Trophoblast cell (in vitro differentiated cells and primary cell): ENCODE measurements around the gene HAUS8.

Source experiments
- DNase-seq, 2 donors: peaks; one replicate each; pipeline ENCODE4 v3.0.0-alpha.2; 2016
- H2AFZ ChIP-seq: 2 replicates; pipeline ENCODE4 v1.6.1; 2013; ENCODE audit warnings: low read length, moderate library complexity, mild to moderate bottlenecking; ENCODE audit not compliant: insufficient read depth, poor library complexity
- H2AK5ac ChIP-seq: 2 replicates; pipeline ENCODE4 v1.6.1; 2013; ENCODE audit warnings: mild to moderate bottlenecking, low read length
- H2BK120ac ChIP-seq: 2 replicates; pipeline ENCODE4 v1.6.1; 2013; ENCODE audit warnings: low read length, mild to moderate bottlenecking, moderate library complexity; ENCODE audit not compliant: insufficient read depth, poor library complexity
- H2BK12ac ChIP-seq: 2 replicates; pipeline ENCODE4 v1.6.1; 2013; ENCODE audit warnings: mild to moderate bottlenecking, low read length, moderate library complexity
- H2BK5ac ChIP-seq: 2 replicates; pipeline ENCODE4 v1.6.1; 2013; ENCODE audit warnings: low read length, low read depth, moderate library complexity, mild to moderate bottlenecking; ENCODE audit not compliant: poor library complexity
- H3K14ac ChIP-seq: 2 replicates; pipeline ENCODE4 v1.6.1; 2013; ENCODE audit warnings: mild to moderate bottlenecking, low read length
- H3K18ac ChIP-seq: 2 replicates; pipeline ENCODE4 v1.6.1; 2013; ENCODE audit warnings: mild to moderate bottlenecking, low read length
- H3K23ac ChIP-seq: 2 replicates; pipeline ENCODE4 v1.6.1; 2013; ENCODE audit warnings: low read length
- H3K27ac ChIP-seq: 2 replicates; pipeline ENCODE4 v1.5.1; 2013; ENCODE audit warnings: low read depth, mild to moderate bottlenecking, inconsistent platforms, low read length, moderate library complexity
- H3K27me3 ChIP-seq: 2 replicates; pipeline ENCODE4 v1.6.1; 2013; ENCODE audit warnings: inconsistent platforms, mild to moderate bottlenecking, low read length, moderate library complexity; ENCODE audit not compliant: insufficient read depth
- H3K36me3 ChIP-seq, 2 experiments: 1 replicate in 1 of 2; 2 replicates in 1 of 2; pipeline ENCODE4 v1.6.1; 2013; ENCODE audit warnings: low read length in 2 of 2, mild to moderate bottlenecking in 2 of 2, moderate library complexity in 1 of 2; ENCODE audit not compliant: insufficient read depth in 2 of 2, control insufficient read depth in 1 of 2
- H3K4ac ChIP-seq: 2 replicates; pipeline ENCODE4 v1.6.1; 2013; ENCODE audit warnings: low read depth, mild to moderate bottlenecking, low read length, moderate library complexity
- H3K4me1 ChIP-seq, 2 experiments: 1 replicate in 1 of 2; 2 replicates in 1 of 2; pipeline ENCODE4 v1.6.1; 2013; ENCODE audit warnings: low read length in 2 of 2, mild to moderate bottlenecking in 2 of 2, moderate library complexity in 1 of 2; ENCODE audit not compliant: insufficient read depth in 2 of 2, control insufficient read depth in 1 of 2
- H3K4me2 ChIP-seq: 2 replicates; pipeline ENCODE4 v1.6.1; 2013; ENCODE audit warnings: inconsistent platforms, mild to moderate bottlenecking, low read length, moderate library complexity
- H3K4me3 ChIP-seq: 2 replicates; pipeline ENCODE4 v1.5.1; 2013; ENCODE audit warnings: mild to moderate bottlenecking, low read depth, low read length, inconsistent platforms
- H3K79me1 ChIP-seq: one replicate; pipeline ENCODE4 v1.6.1; 2013; ENCODE audit warnings: low read length
- H3K79me2 ChIP-seq: 2 replicates; pipeline ENCODE4 v1.6.1; 2013; ENCODE audit warnings: low read length, mild to moderate bottlenecking; ENCODE audit not compliant: control insufficient read depth, insufficient read depth, poor library complexity
- H3K9ac ChIP-seq: 2 replicates; pipeline ENCODE4 v1.6.1; 2013; ENCODE audit warnings: mild to moderate bottlenecking, low read length
- H3K9me3 ChIP-seq: 2 replicates; pipeline ENCODE4 v1.6.1; 2013; ENCODE audit warnings: low read depth, mild to moderate bottlenecking, control low read depth, inconsistent platforms, low read length; ENCODE audit not compliant: insufficient read depth
- H4K12ac ChIP-seq: 2 replicates; pipeline ENCODE4 v1.6.1; 2013; ENCODE audit warnings: low read depth, mild to moderate bottlenecking, low read length, moderate library complexity
- H4K8ac ChIP-seq: 2 replicates; pipeline ENCODE4 v1.6.1; 2013; ENCODE audit warnings: low read depth, mild to moderate bottlenecking, low read length, moderate library complexity
- H4K91ac ChIP-seq: one replicate; pipeline ENCODE4 v1.6.1; 2013; ENCODE audit warnings: low read depth, mild to moderate bottlenecking, low read length, moderate library complexity
- WGBS: extraction: QIAGEN DNeasy Blood & Tissue Kit; methylation state at CpG from one replicate; pipeline ENCODE4 v1.1.7; 2013; ENCODE audit warnings: missing lambda C conversion rate; ENCODE audit not compliant: insufficient read length, insufficient coverage; ENCODE audit errors: extremely low coverage; 5-methylcytosine and 5-hydroxymethylcytosine counted together

Gene HAUS8

GRCh38 chr19:17080440-17080801, 5.2 kb upstream of the HAUS8 start:
- Histone ChIP-seq H3K9me3 (no peaks in the 10 kb centered on the region), H3K27ac (no peak overlapping the region)

GRCh38 chr19:17079710-17080439, 4.6 kb upstream of the HAUS8 start:
- no peak overlapping the region for H2BK120ac ChIP-seq
- peaks cover 15% of the 10 kb centered on the region for H3K79me1 ChIP-seq
- no peak overlapping the region for H4K91ac ChIP-seq
- peak overlapping the region; percentile 34 for H3K18ac ChIP-seq
- H3K4ac ChIP-seq: peak overlapping the region; percentile 81
- no peak overlapping the region for H2AFZ ChIP-seq
- no peaks in the 10 kb centered on the region for H3K27me3 ChIP-seq
- no CpG with 5 or more reads among the region's 28 CpGs for WGBS
- H3K9ac ChIP-seq: no peak overlapping the region
- H3K4me2 ChIP-seq: no peak overlapping the region
- H3K4me1 ChIP-seq: peaks cover 17 to 22% of the 10 kb centered on the region in 2 experiments
- no peak overlapping the region for H3K23ac ChIP-seq
- H2BK12ac ChIP-seq: no peak overlapping the region
- H3K9me3 ChIP-seq: no peaks in the 10 kb centered on the region
- H3K79me2 ChIP-seq: peaks cover 54% of the 10 kb centered on the region
- H3K4me3 ChIP-seq: no peak overlapping the region
- H2BK5ac ChIP-seq: no peak overlapping the region
- H4K12ac ChIP-seq: no peak overlapping the region
- H3K27ac ChIP-seq: no peak overlapping the region
- peaks cover 4 to 9% of the 10 kb centered on the region in 2 experiments for H3K36me3 ChIP-seq
- peak; percentile 85 to 88 for DNase-seq
- no peak overlapping the region for H2AK5ac ChIP-seq
- no peak overlapping the region for H4K8ac ChIP-seq
- H3K14ac ChIP-seq: peak overlapping the region; percentile 20

More at GRCh38 chr19:17080440-17080801, 5.2 kb upstream of the HAUS8 start:
- no peak overlapping the region for H4K91ac ChIP-seq
- no peak overlapping the region for H2BK5ac ChIP-seq
- no peak overlapping the region for H4K8ac ChIP-seq
- no peak overlapping the region for H2AK5ac ChIP-seq
- no peak overlapping the region for H3K9ac ChIP-seq
- WGBS: no CpG with 5 or more reads among the region's 4 CpGs
- no peak overlapping the region for H3K4me2 ChIP-seq
- no peak overlapping the region for H3K4me3 ChIP-seq
- peaks cover 4 to 9% of the 10 kb centered on the region in 2 experiments for H3K36me3 ChIP-seq
- peaks cover 12% of the 10 kb centered on the region for H3K79me1 ChIP-seq
- H2BK12ac ChIP-seq: no peak overlapping the region
- H4K12ac ChIP-seq: no peak overlapping the region
- DNase-seq: no peak
- peak overlapping the region; percentile 13 for H3K4ac ChIP-seq
- H3K4me1 ChIP-seq: peaks cover 17 to 22% of the 10 kb centered on the region in 2 experiments
- no peak overlapping the region for H2BK120ac ChIP-seq
- H3K18ac ChIP-seq: no peak overlapping the region
- H3K27me3 ChIP-seq: no peaks in the 10 kb centered on the region
- peaks cover 53% of the 10 kb centered on the region for H3K79me2 ChIP-seq
- H3K23ac ChIP-seq: no peak overlapping the region
- H2AFZ ChIP-seq: no peak overlapping the region
- no peak overlapping the region for H3K14ac ChIP-seq

GRCh38 chr19:17078920-17079709, 3.9 kb upstream of the HAUS8 start:
- H3K18ac ChIP-seq: peak overlapping the region; percentile 34
- H3K4ac ChIP-seq: peak overlapping the region; percentile 81
- no peak overlapping the region for H3K27ac ChIP-seq
- no peak overlapping the region for H3K4me2 ChIP-seq
- H3K27me3 ChIP-seq: no peaks in the 10 kb centered on the region
- H2BK12ac ChIP-seq: no peak overlapping the region
- no peak overlapping the region for H2BK5ac ChIP-seq
- H4K91ac ChIP-seq: no peak overlapping the region
- H3K4me3 ChIP-seq: no peak overlapping the region
- H3K9ac ChIP-seq: no peak overlapping the region
- peaks cover 62% of the 10 kb centered on the region for H3K79me2 ChIP-seq
- peaks cover 4 to 9% of the 10 kb centered on the region in 2 experiments for H3K36me3 ChIP-seq
- no peak overlapping the region for H3K23ac ChIP-seq
- H2AFZ ChIP-seq: no peak overlapping the region
- DNase-seq: no peak
- peaks cover 17% of the 10 kb centered on the region for H3K79me1 ChIP-seq
- H2AK5ac ChIP-seq: no peak overlapping the region
- no peaks in the 10 kb centered on the region for H3K9me3 ChIP-seq
- H2BK120ac ChIP-seq: no peak overlapping the region
- H4K8ac ChIP-seq: no peak overlapping the region
- WGBS: no CpG with 5 or more reads among the region's 19 CpGs
- H4K12ac ChIP-seq: no peak overlapping the region
- peak overlapping the region; percentile 20 for H3K14ac ChIP-seq
- peaks cover 22 to 30% of the 10 kb centered on the region in 2 experiments for H3K4me1 ChIP-seq

GRCh38 chr19:17078036-17078919, 3.0 kb upstream of the HAUS8 start:
- no peak overlapping the region for H4K12ac ChIP-seq
- no peak overlapping the region for H3K23ac ChIP-seq
- H2BK5ac ChIP-seq: peak overlapping the region; percentile 9
- no peak overlapping the region for H2BK120ac ChIP-seq
- no peaks in the 10 kb centered on the region for H3K27me3 ChIP-seq
- no peak overlapping the region for H3K14ac ChIP-seq
- H3K79me1 ChIP-seq: peaks cover 17% of the 10 kb centered on the region
- peak overlapping the region; percentile 87 for H3K4ac ChIP-seq
- H2BK12ac ChIP-seq: no peak overlapping the region
- H3K9me3 ChIP-seq: no peaks in the 10 kb centered on the region
- H3K4me3 ChIP-seq: no peak overlapping the region
- no peak overlapping the region for H3K27ac ChIP-seq
- H3K18ac ChIP-seq: no peak overlapping the region
- H3K9ac ChIP-seq: no peak overlapping the region
- H2AFZ ChIP-seq: no peak overlapping the region
- peaks cover 24 to 32% of the 10 kb centered on the region in 2 experiments for H3K4me1 ChIP-seq
- WGBS: no CpG with 5 or more reads among the region's 19 CpGs
- H3K79me2 ChIP-seq: peaks cover 62% of the 10 kb centered on the region
- no peak overlapping the region for H4K91ac ChIP-seq
- H3K4me2 ChIP-seq: peak overlapping the region; percentile 7
- H2AK5ac ChIP-seq: no peak overlapping the region
- H3K36me3 ChIP-seq: peaks cover 5 to 7% of the 10 kb centered on the region in 2 experiments
- peak; percentile 53 to 60 for DNase-seq
- no peak overlapping the region for H4K8ac ChIP-seq
